AG09319 (cell line): ENCODE results near the gene ZNF354B.

Experiments used
- DNase-seq: peaks from one replicate; pipeline ENCODE4 v3.0.0-alpha.2; 2010; ENCODE audit warnings: low read depth; ENCODE audit errors: extremely low read depth
- CTCF ChIP-seq: IDR thresholded peaks from 2 replicates; pipeline ENCODE4 v1.5.1; 2011; ENCODE audit warnings: low read depth, mild to moderate bottlenecking, inconsistent platforms, low read length, moderate library complexity

The ZNF354B gene

GRCh38 chr5:178859625-178860521 lies at the start of gene ZNF354B:
Gene ZNF354B, plus strand, starts transcription at chr5:178859953. Its CDS starts 1,095 bp downstream, at chr5:178861048.
- DNase-seq: peak; percentile 73
- TF ChIP-seq CTCF: no peak; the same call in 1 of the 2 replicates

GRCh38 chr5:178817506-178817905 lies 42.2 kb upstream of the ZNF354B start:
- no peak for TF ChIP-seq CTCF
- no peak for DNase-seq

- DNase-seq: no peak
- no peak for TF ChIP-seq CTCF
Observed at GRCh38 chr5:178818094-178818493, 41.7 kb upstream of the ZNF354B start.

- no peak for TF ChIP-seq CTCF
Observed at GRCh38 chr5:178820001-178820400, 39.8 kb upstream of the ZNF354B start.

GRCh38 chr5:178825444-178825843 lies 34.3 kb upstream of the ZNF354B start:
- TF ChIP-seq CTCF: no peak
- no peak for DNase-seq

More at GRCh38 chr5:178820001-178820400, 39.8 kb upstream of the ZNF354B start:
- no peak for DNase-seq

- DNase-seq: no peak
- no peak for TF ChIP-seq CTCF
Observed at GRCh38 chr5:178826216-178826615, 33.5 kb upstream of the ZNF354B start.

GRCh38 chr5:178827636-178828035 lies 32.1 kb upstream of the ZNF354B start:
- no peak for DNase-seq
- no peak for TF ChIP-seq CTCF
